Astrocyte (in vitro differentiated cells and primary cell): ENCODE results near the gene C9orf43.

Source experiments
- CTCF ChIP-seq: IDR thresholded peaks from 2 replicates; pipeline ENCODE4 v1.5.1; 2011; ENCODE audit warnings: low read depth, mild to moderate bottlenecking, inconsistent platforms, low read length, moderate library complexity; ENCODE audit not compliant: insufficient read depth
- EZH2 ChIP-seq: IDR thresholded peaks from 2 replicates; pipeline ENCODE4 v1.6.1; 2012; ENCODE audit warnings: mild to moderate bottlenecking, low read length, inconsistent platforms; ENCODE audit not compliant: insufficient read depth

GRCh38 chr9:113479174-113479621, 68.7 kb downstream of the C9orf43 start:
- TF ChIP-seq EZH2 = no peak
- no peak for TF ChIP-seq CTCF
